MV-4-11 (cell line): ENCODE data around the gene TMEM44.
"Not testable (repeated sequence)": the region's sequence is repeated elsewhere in the genome, so short reads cannot be mapped to it uniquely, and the experiment has no call there.

ENCODE experiments used
- DNase-seq: peaks from one replicate; lab custom pipeline; 2025; lab: John Stamatoyannopoulos, UW

Gene TMEM44

DNA sequence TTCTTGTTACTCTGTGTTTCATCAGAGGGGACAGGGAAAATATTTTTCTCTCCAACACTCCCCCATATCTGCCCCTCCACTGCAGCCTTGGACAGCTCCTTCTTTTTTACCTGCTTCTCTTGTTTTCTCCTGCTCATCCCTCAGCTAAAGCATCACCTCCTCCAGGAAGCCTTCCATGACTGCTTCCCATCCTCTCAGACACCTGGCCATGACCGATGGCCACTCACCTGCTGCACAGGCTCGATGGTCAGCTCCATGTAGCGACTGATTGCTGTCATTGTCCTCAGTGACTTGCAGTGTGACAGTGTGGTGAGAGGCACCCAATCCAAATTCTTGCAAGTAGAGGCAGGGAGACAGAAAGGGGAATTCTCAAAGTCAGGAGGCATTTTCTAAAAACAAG is 22.5 kb downstream of the TMEM44 start:
- no peak for DNase-seq

DNA sequence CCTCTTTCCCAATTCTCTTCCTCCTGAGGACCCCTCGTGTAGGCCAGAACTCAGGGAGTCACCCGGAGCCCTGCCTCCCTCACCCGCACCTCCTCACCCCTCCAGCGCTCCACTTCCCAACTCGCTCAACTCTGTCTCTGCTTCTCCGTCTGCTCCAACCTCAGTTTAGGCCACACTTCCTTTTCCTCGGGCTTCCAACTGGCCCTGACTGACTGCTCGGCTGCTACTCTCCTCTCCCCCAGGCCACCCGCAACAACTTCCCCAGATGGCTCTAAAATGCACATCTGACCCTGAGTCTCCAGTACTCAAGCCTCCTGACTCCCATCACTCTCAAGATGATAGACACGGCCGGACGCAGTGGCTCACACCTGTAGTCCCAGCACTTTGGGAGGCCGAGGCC is 23.6 kb downstream of the TMEM44 start:
- DNase-seq: peak; percentile 57

DNA sequence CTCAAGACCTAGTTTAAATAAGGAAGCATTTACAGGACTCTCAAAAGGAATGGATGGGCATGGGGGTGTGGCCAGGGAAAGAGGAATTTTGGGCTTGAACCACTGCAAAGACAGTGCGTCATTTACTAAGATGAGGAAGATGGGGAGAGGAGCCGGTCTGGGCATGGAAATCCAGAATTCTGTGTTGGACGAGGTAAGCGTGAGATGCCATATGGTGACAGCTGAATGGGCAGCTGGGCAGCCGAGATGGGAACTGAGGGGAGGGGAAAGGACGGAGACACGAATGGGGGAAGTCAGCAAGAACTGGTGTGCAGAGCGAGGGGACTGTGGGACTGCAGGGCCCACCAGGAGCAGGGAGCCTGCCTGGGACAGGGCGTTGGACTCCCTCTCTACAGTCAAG is 24.2 kb downstream of the TMEM44 start:
- DNase-seq: no peak

GRCh38 chr3:194607592-194608389 is 25.4 kb downstream of the TMEM44 start:
- no peak for DNase-seq

GRCh38 chr3:194606941-194607340 is 26.3 kb downstream of the TMEM44 start:
- no peak for DNase-seq

DNA sequence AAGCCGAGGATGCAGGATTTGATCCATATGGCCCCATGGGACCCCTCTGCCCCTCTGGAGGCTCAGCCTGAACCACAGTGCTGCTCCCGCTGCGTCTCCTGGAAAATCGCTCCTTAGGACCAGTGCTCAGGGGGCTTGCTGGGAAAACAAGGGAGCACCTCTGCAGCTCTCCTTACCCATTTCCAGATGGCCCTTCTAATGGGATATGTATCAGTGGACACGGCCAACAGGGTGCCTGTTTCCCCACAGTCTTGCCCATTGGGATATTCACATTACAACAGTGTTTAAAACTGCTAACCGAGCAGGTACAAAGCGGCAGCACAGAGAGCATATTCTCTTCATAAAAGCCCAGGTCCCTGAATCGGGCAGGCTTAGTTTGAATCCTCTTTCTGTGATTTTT is 27.1 kb downstream of the TMEM44 start:
- DNase-seq: no peak

DNA sequence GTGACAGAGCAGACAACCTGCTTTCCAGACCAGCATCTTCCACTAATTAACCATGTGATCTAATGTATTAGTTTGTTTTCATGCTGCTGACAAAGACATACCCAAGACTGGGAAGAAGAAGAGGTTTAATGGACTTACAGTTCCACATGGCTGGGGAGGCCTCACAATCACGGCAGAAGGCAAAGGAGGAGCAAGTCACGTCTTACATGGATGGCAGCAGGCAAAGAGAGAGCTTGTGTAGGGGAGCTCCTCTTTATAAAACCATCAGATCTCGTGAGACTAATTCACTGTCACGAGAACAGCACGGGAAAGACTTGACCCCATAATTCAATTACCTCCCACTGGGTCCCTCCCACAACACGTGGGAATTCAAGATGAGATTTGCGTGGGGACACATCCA is 27.9 kb downstream of the TMEM44 start:
- DNase-seq: not testable (repeated sequence)

DNA sequence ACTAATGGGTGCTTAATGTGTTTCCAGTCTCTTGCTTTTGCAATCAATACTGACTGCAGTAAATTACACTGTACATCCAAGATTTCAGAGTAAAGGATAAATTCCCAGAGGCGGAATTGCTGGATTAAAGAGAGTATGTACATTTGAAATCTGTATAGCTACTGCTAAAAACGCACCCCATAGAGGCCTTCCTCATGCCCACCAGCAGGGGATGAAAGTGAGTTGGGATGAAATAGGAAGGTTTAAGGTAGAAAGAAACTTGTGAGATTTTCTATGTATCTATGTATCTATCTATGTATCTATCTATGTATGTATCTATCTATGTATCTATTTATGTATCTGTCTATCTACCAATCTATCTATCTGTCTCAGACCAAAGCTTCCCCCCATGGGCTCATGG is 28.4 kb downstream of the TMEM44 start:
- DNase-seq: no peak

DNA sequence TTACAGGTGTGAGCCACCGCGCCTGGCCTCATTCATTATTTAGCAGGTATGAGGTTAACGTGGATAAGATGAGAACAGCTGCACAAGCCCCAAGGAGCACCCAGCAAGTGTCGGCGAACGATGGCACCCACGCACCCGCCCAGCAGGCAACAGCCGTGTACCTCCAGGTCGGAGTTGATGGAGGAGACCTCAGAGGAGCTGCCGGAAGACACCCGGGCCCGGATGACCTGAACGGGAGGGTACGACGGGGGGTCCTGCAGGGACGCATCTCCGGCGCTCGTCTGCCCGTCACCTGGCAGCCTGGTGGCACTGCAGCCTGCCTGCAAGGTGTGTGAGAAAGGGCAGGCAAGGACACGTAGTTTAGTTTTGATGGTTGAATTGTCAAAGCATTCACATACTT is 29.1 kb downstream of the TMEM44 start:
- no peak for DNase-seq

- DNase-seq: no peak
Observed at GRCh38 chr3:194602669-194603171, 30.5 kb downstream of the TMEM44 start.

DNA sequence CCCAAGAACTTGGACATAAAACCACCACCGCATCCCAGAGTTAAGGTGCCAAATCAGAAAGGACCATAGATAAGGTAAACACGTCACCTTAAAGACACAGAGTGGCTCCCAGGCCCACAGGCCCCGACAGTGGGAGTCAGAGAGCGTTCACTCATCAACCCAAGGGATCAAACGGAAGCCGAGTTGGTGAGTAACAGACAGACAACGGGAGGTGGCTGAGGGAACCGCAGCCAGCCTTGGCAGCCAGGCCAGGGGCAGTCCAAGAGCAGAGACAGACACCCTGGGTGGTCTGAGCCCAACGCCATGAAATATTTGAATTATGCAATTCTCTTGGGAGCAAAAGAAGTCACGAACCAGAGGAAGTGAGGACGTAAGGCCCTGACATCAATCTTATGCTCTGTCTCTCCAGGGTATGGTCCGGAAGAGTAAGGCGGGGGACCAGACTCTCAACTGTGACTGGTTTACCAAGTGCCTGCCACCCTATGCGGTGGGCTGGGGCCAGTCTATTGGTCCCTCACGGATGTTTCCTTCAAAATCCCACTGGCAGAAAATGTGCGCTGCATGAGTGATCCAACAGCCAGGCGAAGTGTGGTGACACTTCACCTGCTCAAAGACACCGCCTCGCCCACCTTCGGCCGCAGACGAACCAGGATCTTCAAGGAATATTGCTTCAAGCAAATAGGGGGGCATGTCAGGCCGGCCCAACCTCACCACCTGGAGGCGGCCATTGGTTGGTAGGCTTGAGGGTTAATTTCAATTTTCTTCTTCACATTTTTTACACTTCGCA is 34.3 kb downstream of the TMEM44 start:
- DNase-seq: no peak

- DNase-seq: no peak
Observed at GRCh38 chr3:194596906-194597305, 36.3 kb downstream of the TMEM44 start.

- DNase-seq: peak; percentile 50
Observed at GRCh38 chr3:194592798-194593752, 40.1 kb downstream of the TMEM44 start.

- no peak for DNase-seq
Observed at GRCh38 chr3:194588741-194589140, 44.5 kb downstream of the TMEM44 start.

GRCh38 chr3:194588236-194588635 is 45.0 kb downstream of the TMEM44 start:
- no peak for DNase-seq

DNA sequence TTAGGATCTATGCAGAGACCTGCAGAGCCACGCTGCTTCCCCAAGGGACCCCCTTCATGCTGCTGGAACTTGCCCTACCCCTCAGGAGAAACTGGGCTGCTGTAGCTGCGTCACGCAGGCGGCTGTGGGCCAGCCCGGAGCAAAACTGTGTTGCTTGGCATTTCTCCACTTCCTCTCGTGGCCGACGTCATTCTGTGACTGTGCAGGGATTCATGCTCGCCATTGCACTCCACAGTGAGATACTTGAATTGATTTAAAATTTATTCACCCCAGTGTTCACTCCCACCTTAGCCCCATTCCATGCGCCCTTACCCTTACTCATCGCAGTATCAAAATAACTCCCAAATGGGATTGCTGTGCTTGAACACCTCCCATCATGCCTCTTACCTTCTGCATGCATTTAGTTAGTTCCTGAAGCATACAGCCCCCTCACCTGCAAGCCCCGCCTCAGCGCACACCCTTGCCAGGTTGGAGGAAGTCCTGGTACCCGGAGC is 45.7 kb downstream of the TMEM44 start:
- DNase-seq: no peak

DNA sequence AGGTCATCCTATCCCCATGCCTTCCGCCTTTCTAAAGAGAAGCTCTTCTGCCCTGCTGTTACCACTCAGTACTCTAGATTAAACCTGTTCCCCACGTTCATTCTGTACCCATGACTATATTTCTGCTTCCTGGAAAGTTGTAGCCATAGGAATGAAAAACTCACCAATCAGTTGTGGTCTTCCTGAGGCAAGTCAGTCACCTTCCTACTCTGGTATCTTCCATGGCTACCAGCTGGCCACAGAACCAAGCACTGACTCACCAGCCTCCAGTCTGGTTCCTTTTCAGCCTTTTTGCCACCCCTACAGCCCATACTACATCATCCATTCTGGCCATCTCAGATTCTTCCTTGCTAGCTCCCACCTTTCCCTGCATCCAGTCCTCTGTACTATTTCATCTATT is 46.4 kb downstream of the TMEM44 start:
- DNase-seq: peak; percentile 41

DNA sequence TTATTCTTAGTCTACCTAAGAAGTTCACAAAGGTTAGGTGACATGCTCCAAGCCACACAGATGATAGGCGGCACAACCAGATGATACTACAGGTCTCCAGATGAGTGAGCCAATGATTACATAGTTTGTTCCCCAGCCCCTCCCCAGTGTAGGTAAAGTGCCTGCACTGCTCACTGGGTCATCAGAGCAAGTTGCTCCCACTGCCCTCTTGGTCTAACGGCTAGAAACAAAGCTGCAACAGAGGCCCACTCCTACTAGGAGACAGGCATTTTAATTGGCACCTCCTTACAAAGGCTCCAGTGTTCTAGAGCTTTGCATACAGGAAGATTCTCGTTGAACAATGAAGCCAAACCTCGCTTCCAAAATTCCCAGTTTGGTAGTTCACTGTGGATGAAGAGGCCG is 47.3 kb downstream of the TMEM44 start:
- DNase-seq: no peak

GRCh38 chr3:194584866-194585265 is 48.4 kb downstream of the TMEM44 start:
- peak; percentile 17 for DNase-seq

- no peak for DNase-seq
Observed at GRCh38 chr3:194584320-194584776, 48.9 kb downstream of the TMEM44 start.

GRCh38 chr3:194582196-194582905 is 50.9 kb downstream of the TMEM44 start:
- no peak for DNase-seq
